ENCODE results near the gene CFAP74. TPM values are rescaled to one million over a fixed set of nuclear protein-coding genes. Genes with fewer than 3 reads are reported as not detected.

Gene CFAP74
- total and polyA plus RNA-seq, 8 donors, result 0.23 to 4.7 (median 2.8) TPM

DNA sequence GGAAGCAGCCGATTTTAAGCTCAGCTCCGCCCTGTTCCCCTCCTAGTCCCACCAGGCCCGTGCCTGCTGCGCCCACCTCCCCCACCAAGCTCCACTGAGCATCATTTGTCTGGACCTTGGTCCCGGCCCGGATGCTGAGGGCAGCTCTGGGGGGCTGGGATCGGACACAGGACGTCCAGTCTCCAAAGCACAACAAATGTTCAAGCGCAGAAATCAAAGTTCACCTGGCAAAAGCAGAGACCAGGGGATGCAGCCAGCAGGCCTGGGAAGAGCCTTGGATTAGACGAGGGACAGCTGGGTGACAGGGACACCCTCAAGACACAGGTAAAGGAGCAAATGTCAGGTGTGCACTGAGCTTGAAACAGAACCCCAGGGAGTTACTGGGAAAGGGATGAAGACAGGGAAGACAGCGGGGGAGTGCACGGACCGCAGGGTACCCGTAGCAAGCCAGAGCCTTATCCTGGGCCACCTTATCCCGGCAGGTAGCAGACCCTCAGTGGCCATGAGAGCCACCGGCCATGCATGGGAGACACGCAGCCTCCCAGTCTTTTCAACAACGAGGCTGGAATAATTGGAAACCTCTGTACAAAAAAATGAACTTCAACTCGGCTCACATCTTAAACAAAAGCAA lies 62.3 kb downstream of the CFAP74 start:
- DNase-seq (peak in 1 of 4 donors; percentile 57), ATAC-seq (no peak)
- Histone ChIP-seq H3K9me3 (no peaks in the 10 kb centered on the region), H3K4me1 (peaks cover 0 to 6% of the 10 kb centered on the region in 2 donors), H3K4me3 (no peak overlapping the region), H3K36me3 (no peaks in the 10 kb centered on the region), H3K27ac (no peak overlapping the region), H3K27me3 (peaks cover 0 to 30% of the 10 kb centered on the region in 2 donors)
- intact Hi-C loops (cut with DNase I), result loop anchor here in 1 of 2 donors (5.0 kb wide), 1 partner anchor 106 kb away; no protein-coding TSS in a partner anchor
- TF ChIP-seq, protein P1, sequence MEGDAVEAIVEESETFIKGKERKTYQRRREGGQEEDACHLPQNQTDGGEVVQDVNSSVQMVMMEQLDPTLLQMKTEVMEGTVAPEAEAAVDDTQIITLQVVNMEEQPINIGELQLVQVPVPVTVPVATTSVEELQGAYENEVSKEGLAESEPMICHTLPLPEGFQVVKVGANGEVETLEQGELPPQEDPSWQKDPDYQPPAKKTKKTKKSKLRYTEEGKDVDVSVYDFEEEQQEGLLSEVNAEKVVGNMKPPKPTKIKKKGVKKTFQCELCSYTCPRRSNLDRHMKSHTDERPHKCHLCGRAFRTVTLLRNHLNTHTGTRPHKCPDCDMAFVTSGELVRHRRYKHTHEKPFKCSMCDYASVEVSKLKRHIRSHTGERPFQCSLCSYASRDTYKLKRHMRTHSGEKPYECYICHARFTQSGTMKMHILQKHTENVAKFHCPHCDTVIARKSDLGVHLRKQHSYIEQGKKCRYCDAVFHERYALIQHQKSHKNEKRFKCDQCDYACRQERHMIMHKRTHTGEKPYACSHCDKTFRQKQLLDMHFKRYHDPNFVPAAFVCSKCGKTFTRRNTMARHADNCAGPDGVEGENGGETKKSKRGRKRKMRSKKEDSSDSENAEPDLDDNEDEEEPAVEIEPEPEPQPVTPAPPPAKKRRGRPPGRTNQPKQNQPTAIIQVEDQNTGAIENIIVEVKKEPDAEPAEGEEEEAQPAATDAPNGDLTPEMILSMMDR (IDR thresholded peaks at IDR 0.05), result no peak

DNA sequence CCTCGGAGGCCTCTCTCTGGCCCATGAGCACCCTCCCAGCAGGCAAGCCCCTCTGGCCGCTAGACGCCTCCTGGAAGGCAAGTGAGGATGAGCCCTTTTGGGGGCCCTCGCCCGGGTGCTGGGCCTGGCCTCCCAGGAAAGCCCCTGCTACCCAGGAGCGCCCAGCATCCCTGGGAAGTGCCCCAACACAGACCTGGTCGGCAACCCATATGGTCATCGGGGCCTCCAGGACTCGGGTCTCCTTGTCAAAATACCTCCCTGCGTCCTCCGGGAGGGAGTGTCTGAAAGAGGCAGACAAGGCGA lies 63.5 kb downstream of the CFAP74 start:
- Histone ChIP-seq H3K9me3 (no peaks in the 10 kb centered on the region), H3K4me3 (no peak overlapping the region), H3K36me3 (no peaks in the 10 kb centered on the region), H3K27me3 (peaks cover 0 to 30% of the 10 kb centered on the region in 2 donors), H3K27ac (no peak overlapping the region), H3K4me1 (peaks cover 0 to 6% of the 10 kb centered on the region in 2 donors)
- TF ChIP-seq, protein P1 (IDR thresholded peaks at IDR 0.05), result no peak
- DNase-seq, result peak in 1 of 4 donors; percentile 46
- ATAC-seq, result no peak
- intact Hi-C loops (cut with DNase I), result loop anchor here in 1 of 2 donors (5.0 kb wide), 1 partner anchor 107 kb away; no protein-coding TSS in a partner anchor

DNA sequence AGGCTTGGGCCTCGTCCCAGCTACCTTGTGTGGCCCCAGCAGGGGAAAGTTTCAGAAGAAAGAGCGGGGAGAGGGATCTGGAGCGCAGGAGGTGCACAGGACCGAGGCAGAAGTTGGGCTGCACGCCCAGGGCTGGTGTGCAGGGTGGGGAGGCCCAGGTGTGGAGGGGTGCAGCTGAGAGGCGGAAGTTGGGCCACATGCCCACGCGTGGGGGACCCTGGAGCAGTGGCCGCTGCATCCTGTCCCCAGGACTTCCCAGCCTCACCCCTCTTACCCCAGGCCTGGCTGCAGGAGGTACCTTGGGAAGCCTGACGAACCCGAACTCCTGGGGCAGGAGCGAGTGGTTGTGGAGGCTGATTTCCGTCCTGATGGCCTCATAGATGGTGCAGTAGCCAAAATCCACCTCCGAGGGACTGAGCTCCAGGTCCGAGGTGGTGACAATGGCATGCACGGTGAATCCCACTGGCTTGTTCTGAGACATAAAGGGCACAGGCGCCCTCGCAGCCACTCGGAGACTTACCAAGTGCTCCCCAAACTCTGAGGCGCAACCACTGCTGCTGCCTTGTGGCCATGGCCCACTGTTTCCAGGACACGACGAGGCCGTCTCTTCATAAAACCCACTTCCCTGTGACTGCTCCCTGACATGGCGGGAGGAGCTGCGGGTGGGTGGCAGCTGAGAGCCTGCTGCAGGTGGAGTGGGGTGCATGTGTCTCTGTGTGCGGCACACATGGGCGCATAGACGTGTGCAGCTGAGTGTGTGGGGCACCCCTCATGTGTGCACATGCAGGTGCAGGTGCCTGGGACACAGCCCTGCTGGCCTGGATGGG lies 64.1 kb downstream of the CFAP74 start:
- H3K27ac ChIP-seq, result no peak overlapping the region
- H3K4me3 ChIP-seq, result no peak overlapping the region
- no peaks in the 10 kb centered on the region for H3K36me3 ChIP-seq
- H3K4me1 ChIP-seq, result peaks cover 0 to 6% of the 10 kb centered on the region in 2 donors
- ATAC-seq (no peak), DNase-seq (peak in 1 of 4 donors; percentile 51)
- H3K27me3 ChIP-seq, result peaks cover 0 to 30% of the 10 kb centered on the region in 2 donors
- intact Hi-C loops (cut with DNase I), result loop anchor here in 1 of 2 donors (5.0 kb wide), 1 partner anchor 108 kb away; no protein-coding TSS in a partner anchor
- H3K9me3 ChIP-seq, result no peaks in the 10 kb centered on the region
- TF ChIP-seq, protein P1 (IDR thresholded peaks at IDR 0.05), result no peak

DNA sequence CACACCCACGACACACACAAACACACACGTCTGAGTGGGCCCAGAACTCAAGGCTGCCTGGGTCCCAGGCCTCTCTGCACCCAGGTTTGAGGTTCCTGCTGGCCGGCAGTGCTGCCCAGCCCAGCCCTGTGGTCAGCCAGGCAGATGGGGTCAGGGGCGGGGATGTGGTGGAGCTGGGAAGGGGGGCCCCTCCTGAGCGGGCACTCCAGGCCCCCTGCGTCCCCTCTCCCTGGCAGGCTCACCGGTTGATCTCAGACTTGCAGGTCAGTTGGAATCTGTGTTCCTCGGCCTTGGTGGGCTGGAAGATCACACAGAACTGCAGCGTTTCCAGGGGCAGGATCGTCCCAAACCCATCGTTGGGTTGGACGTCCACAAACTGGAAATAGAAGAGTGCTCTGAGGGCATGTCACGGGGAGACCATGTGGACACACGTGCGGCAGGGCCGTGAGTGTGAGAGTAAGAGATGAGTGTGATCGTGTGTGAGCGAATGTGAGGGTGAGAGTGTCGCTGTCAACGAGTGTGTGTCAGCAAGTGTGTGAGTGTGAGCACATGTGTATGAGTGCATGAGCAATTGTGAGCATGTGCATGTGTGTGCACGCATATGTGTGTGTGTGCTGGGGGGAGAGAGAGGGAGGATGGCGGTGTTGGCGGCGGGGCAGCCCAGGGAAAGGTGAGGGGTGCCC lies 64.8 kb downstream of the CFAP74 start:
- Histone ChIP-seq H3K27me3 (peaks cover 0 to 30% of the 10 kb centered on the region in 2 donors), H3K9me3 (no peaks in the 10 kb centered on the region), H3K36me3 (no peaks in the 10 kb centered on the region), H3K4me3 (no peak overlapping the region), H3K4me1 (peaks cover 0 to 1% of the 10 kb centered on the region in 2 donors), H3K27ac (no peak overlapping the region)
- intact Hi-C loops (cut with DNase I), result no loop called here
- ATAC-seq, result no peak
- peak in 1 of 4 donors; percentile 45 for DNase-seq
- TF ChIP-seq, protein P1 (IDR thresholded peaks at IDR 0.05), result no peak

DNA sequence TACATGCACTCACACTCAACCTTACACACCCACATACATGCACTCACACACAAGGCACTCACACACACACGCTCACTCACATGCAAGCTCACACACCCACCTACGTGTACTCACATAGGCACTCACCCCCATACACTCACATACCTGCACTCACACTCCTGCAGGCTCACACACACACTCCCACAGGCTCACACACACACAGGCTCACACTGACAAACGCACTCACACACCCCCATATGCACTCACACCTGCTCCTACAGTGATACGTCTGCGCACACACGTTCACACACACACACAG lies 65.4 kb downstream of the CFAP74 start:
- Histone ChIP-seq H3K9me3 (no peaks in the 10 kb centered on the region), H3K4me3 (no peak overlapping the region), H3K27me3 (peaks cover 0 to 25% of the 10 kb centered on the region in 2 donors), H3K4me1 (no peaks in the 10 kb centered on the region), H3K27ac (no peak overlapping the region), H3K36me3 (no peaks in the 10 kb centered on the region)
- ATAC-seq (no peak), DNase-seq (no peak)
- TF ChIP-seq, protein P1 (IDR thresholded peaks at IDR 0.05), result no peak
- intact Hi-C loops (cut with DNase I), result no loop called here
